GM19372 (cell line): ENCODE results near the gene CT45A2.
"Not testable (repeated sequence)": the region's sequence is repeated elsewhere in the genome, so short reads cannot be mapped to it uniquely, and the experiment has no call there.

ENCODE experiments used
- ATAC-seq: cut with Tn5 transposase; IDR thresholded peaks from one replicate; pipeline ENCODE4 v1.9.1; 2021; ENCODE audit warnings: mild to moderate bottlenecking, low read depth, moderate library complexity; ENCODE audit not compliant: unreplicated experiment

The CT45A2 gene, protein sequence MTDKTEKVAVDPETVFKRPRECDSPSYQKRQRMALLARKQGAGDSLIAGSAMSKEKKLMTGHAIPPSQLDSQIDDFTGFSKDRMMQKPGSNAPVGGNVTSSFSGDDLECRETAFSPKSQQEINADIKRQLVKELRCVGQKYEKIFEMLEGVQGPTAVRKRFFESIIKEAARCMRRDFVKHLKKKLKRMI

DNA sequence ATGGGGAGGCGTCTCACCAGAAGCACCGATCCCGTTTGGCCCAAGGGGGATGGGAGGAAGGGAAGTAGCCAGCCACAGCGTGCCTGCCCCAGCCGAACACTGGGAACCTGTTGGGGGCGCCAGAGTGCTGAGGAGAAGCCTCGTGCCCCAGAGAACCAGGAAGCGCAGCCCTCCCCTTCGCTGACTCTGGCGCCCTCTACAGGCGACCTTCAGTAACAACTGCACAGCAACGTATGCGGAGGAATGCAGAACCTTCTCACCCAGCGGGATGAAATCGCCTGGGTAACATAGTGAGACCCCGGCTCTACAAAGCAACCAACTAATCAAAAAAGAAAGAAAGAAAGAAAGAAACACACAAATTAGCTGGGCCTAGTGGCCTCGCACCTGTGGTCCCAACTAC is at the start of gene CT45A2:
Gene CT45A2 (minus strand): TSS at position 101 of the 400 bp plus-strand sequence. CDS start 3,747 bp downstream, outside the sequence.
- not testable (repeated sequence) for ATAC-seq

GRCh38 chrX:135854438-135854837 is 34.6 kb upstream of the CT45A2 start, which contains the start of gene CT45A8:
CT45A8 (minus strand) TSS chrX:135854538; CDS start chrX:135850783, 3,755 bp downstream.
- ATAC-seq = not testable (repeated sequence)

- not testable (repeated sequence) for ATAC-seq
These were observed 17.4 kb upstream of the CT45A2 start, which contains the start of gene CT45A7 for GRCh38 chrX:135837180-135837579. CT45A7 (minus strand) TSS chrX:135837280; CDS start chrX:135833533, 3,747 bp downstream.

DNA sequence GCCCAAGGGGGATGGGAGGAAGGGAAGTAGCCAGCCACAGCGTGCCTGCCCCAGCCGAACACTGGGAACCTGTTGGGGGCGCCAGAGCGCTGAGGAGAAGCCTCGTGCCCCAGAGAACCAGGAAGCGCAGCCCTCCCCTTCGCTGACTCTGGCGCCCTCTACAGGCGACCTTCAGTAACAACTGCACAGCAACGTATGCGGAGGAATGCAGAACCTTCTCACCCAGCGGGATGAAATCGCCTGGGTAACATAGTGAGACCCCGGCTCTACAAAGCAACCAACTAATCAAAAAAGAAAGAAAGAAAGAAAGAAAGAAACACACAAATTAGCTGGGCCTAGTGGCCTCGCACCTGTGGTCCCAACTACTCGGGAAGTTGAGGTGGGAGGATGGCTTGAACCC is 17.1 kb downstream of the CT45A2 start, which contains the start of gene CT45A6:
Gene CT45A6 (minus strand): TSS at position 101 of the 400 bp plus-strand sequence. CDS start 3,794 bp downstream, outside the sequence.
- ATAC-seq = not testable (repeated sequence)

- ATAC-seq = not testable (repeated sequence)
These were observed 34.4 kb downstream of the CT45A2 start, which contains the start of gene CT45A5 for GRCh38 chrX:135785403-135785802. CT45A5 (minus strand) TSS chrX:135785503; CDS start chrX:135781729, 3,774 bp downstream.

- ATAC-seq = not testable (repeated sequence)
These were observed 51.7 kb downstream of the CT45A2 start, which contains the start of gene CT45A3 for GRCh38 chrX:135768091-135768490. CT45A3 (minus strand) TSS chrX:135768191; CDS start chrX:135764444, 3,747 bp downstream.
